ENCODE measurements around the gene CLSTN2. TPM values are rescaled to one million over a fixed set of nuclear protein-coding genes. Genes with fewer than 3 reads are reported as not detected.

The CLSTN2 gene
- total RNA-seq, 1 experiment from 2014 or later, result 0.02 TPM

- Histone ChIP-seq H3K27me3 (ENCODE audit: insufficient read depth, low read length) (peaks cover 45% of the 10 kb centered on the region), H3K9ac (ENCODE audit: low read length) (no peak overlapping the region), H3K4me1 (ENCODE audit: control insufficient read depth in 1 of 2, insufficient read depth in 2 of 2, low read length in 2 of 2) (no peaks in the 10 kb centered on the region), H3K4me3 (replicated peaks in 1 of 2; ENCODE audit: low read depth in 1 of 2, low read length in 2 of 2) (no peak overlapping the region), H3K27ac (ENCODE audit: low read depth, low read length) (no peak overlapping the region), H3K9me3 (ENCODE audit: control insufficient read depth in 1 of 2, insufficient read depth in 1 of 2, low read depth in 1 of 2, low read length in 2 of 2) (no peaks in the 10 kb centered on the region), H3K4me2 (ENCODE audit: low read length) (no peak overlapping the region), H4K20me1 (ENCODE audit: insufficient read depth) (no peaks in the 10 kb centered on the region), H2AFZ (ENCODE audit: low read depth, low read length, poor library complexity, severe bottlenecking) (no peak overlapping the region), H3K36me3 (ENCODE audit: control insufficient read depth in 1 of 2, insufficient read depth in 2 of 2, low read length in 2 of 2) (no peaks in the 10 kb centered on the region), H3K9me2 (ENCODE audit: insufficient read depth) (no peaks in the 10 kb centered on the region), H3K79me2 (ENCODE audit: insufficient read depth, low read length) (no peaks in the 10 kb centered on the region)
- CTCF ChIA-PET, result no interaction called here
- intact Hi-C loops (cut with micrococcal nuclease), result no loop called here
- TF ChIP-seq, protein P1, sequence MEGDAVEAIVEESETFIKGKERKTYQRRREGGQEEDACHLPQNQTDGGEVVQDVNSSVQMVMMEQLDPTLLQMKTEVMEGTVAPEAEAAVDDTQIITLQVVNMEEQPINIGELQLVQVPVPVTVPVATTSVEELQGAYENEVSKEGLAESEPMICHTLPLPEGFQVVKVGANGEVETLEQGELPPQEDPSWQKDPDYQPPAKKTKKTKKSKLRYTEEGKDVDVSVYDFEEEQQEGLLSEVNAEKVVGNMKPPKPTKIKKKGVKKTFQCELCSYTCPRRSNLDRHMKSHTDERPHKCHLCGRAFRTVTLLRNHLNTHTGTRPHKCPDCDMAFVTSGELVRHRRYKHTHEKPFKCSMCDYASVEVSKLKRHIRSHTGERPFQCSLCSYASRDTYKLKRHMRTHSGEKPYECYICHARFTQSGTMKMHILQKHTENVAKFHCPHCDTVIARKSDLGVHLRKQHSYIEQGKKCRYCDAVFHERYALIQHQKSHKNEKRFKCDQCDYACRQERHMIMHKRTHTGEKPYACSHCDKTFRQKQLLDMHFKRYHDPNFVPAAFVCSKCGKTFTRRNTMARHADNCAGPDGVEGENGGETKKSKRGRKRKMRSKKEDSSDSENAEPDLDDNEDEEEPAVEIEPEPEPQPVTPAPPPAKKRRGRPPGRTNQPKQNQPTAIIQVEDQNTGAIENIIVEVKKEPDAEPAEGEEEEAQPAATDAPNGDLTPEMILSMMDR (IDR thresholded peaks at IDR 0.05 in 2 of 3, conservative IDR thresholded peaks at IDR 0.05 in 1 of 3; ENCODE audit: borderline replicate concordance in 1 of 3, insufficient read depth in 1 of 3, low read depth in 2 of 3, low read length in 2 of 3), result no peak
- no peak for TF ChIP-seq RAD21 (IDR thresholded peaks at IDR 0.05; ENCODE audit: low read depth)
- TF ChIP-seq, protein P2, sequence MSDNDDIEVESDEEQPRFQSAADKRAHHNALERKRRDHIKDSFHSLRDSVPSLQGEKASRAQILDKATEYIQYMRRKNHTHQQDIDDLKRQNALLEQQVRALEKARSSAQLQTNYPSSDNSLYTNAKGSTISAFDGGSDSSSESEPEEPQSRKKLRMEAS (IDR thresholded peaks at IDR 0.05), result no peak
- TF ChIP-seq CBX3 (IDR thresholded peaks at IDR 0.05; ENCODE audit: low read depth), result no peak
- no peak for TF ChIP-seq CEBPB (IDR thresholded peaks at IDR 0.05; ENCODE audit: low read depth)
- no peak for TF ChIP-seq YY1 (IDR thresholded peaks at IDR 0.05; ENCODE audit: extremely low read depth, insufficient replicate concordance, low read depth, low read length)
- no peak for TF ChIP-seq EZH2 (IDR thresholded peaks at IDR 0.05)
- TF ChIP-seq POLR2A (IDR thresholded peaks at IDR 0.05; ENCODE audit: borderline replicate concordance, extremely low read depth, insufficient read depth, insufficient read length), result no peak
- TF ChIP-seq ELF1 (IDR thresholded peaks at IDR 0.05; ENCODE audit: borderline replicate concordance, low read depth), result no peak
- no peak for TF ChIP-seq ZFX (IDR thresholded peaks at IDR 0.05)
- no peak for TF ChIP-seq SIN3A (IDR thresholded peaks at IDR 0.05; ENCODE audit: low read depth)
- no peak for TF ChIP-seq FOSL1 (IDR thresholded peaks at IDR 0.05; ENCODE audit: low read depth)
- POLR2A ChIA-PET, result no interaction called here
- RAD21 ChIA-PET (ENCODE audit: low non-redundant PET in 1 of 2, low total read pairs in 2 of 2, uncharacterized antibody in 2 of 2, unreplicated experiment in 2 of 2), result no interaction called here
- no TSS peak for BruUV-seq (replicated peaks)
- ATAC-seq (no peak), DNase-seq (ENCODE audit: low read depth, low spot score) (no peak)
Measured at GRCh38 chr3:140359233-140359995, 424.4 kb downstream of the CLSTN2 start.

Measured in HCT116 (cell line).